SK-N-SH (cell line): ENCODE data around the gene PDE4B. TPM values are rescaled to one million over a fixed set of nuclear protein-coding genes. Genes with fewer than 3 reads are reported as not detected.

Source experiments
- CTCF ChIA-PET: fragments of 300-600, 350-600 bp; formaldehyde crosslinking; extraction: SDS; loops from one replicate; lab custom pipeline; 2021; lab: Yijun Ruan, JAX
- POLR2A ChIA-PET: fragments of 350-600 bp; sonication (Branson Sonifier 250); formaldehyde crosslinking; extraction: SDS; loops from one replicate; lab custom pipeline; 2020; ENCODE audit warnings: antibody characterized with exemption, inconsistent platforms; lab: Yijun Ruan, JAX
- DNase-seq: peaks from one replicate; pipeline ENCODE4 v3.0.0; 2012
- H2AFZ ChIP-seq: fragments of 200-600 bp; sonication (generic); 2 replicates; pipeline ENCODE4 v1.8.1; 2016; ENCODE audit warnings: antibody characterized with exemption, mild to moderate bottlenecking, low read depth
- H3F3A ChIP-seq: fragments of 200-600 bp; sonication (generic); replicated peaks from 2 replicates; pipeline ENCODE3; 2016; ENCODE audit warnings: antibody characterized with exemption, mild to moderate bottlenecking; ENCODE audit not compliant: insufficient read depth
- H3K27ac ChIP-seq, 2 experiments: fragments of 200-500 bp in 1 of 2; fragments of 200-600 bp in 1 of 2; sonication (Bioruptor generic) in 1 of 2; sonication (generic), shearing (Covaris generic) in 1 of 2; 2 replicates each; pipeline versions ENCODE4 v1.5.1 to v1.6.1; 2014 to 2016; ENCODE audit warnings: low read depth in 2 of 2, inconsistent platforms in 1 of 2, low read length in 1 of 2, mild to moderate bottlenecking in 1 of 2, mixed read lengths in 1 of 2
- H3K27me3 ChIP-seq: fragments of 200-600 bp; sonication (generic), shearing (Covaris generic); 2 replicates; pipeline ENCODE4 v1.6.1; 2016; ENCODE audit warnings: mixed run types; ENCODE audit not compliant: insufficient read depth
- H3K36me3 ChIP-seq, 2 experiments: fragments of 200-500 bp in 1 of 2; fragments of 200-600 bp in 1 of 2; sonication (Bioruptor generic) in 1 of 2; sonication (generic) in 1 of 2; replicated peaks in 1 of 2; 2 replicates each; pipeline versions ENCODE3 to v1.5.1; 2014 to 2016; ENCODE audit warnings: low read length in 1 of 2, mild to moderate bottlenecking in 1 of 2; ENCODE audit not compliant: insufficient read depth in 2 of 2, control insufficient read depth in 1 of 2
- H3K4me1 ChIP-seq, 2 experiments: fragments of 200-500 bp in 1 of 2; fragments of 200-600 bp in 1 of 2; sonication (Bioruptor generic) in 1 of 2; sonication (generic), shearing (Covaris generic) in 1 of 2; 2 replicates each; pipeline versions ENCODE4 v1.5.1 to v1.6.1; 2014 to 2016; ENCODE audit warnings: low read depth in 1 of 2, low read length in 1 of 2, mixed run types in 1 of 2; ENCODE audit not compliant: insufficient read depth in 2 of 2, control insufficient read depth in 1 of 2
- H3K4me2 ChIP-seq: fragments of 200-600 bp; sonication (generic), shearing (Covaris generic); 2 replicates; pipeline ENCODE4 v1.6.1; 2017; ENCODE audit warnings: mixed run types
- H3K4me3 ChIP-seq, 2 experiments: fragments of 200-500 bp in 1 of 2; fragments of 200-600 bp in 1 of 2; sonication (Bioruptor generic) in 1 of 2; sonication (generic), shearing (Covaris generic) in 1 of 2; 2 replicates each; pipeline versions ENCODE4 v1.5.1 to v1.8.1; 2014 to 2016; ENCODE audit warnings: low read depth in 2 of 2, inconsistent platforms in 1 of 2, low read length in 1 of 2, mild to moderate bottlenecking in 1 of 2, mixed read lengths in 1 of 2, moderate library complexity in 1 of 2
- H3K79me2 ChIP-seq: fragments of 200-600 bp; sonication (generic); 2 replicates; pipeline ENCODE4 v1.8.1; 2017; ENCODE audit warnings: mild to moderate bottlenecking; ENCODE audit not compliant: insufficient read depth
- H3K9ac ChIP-seq: fragments of 200-600 bp; sonication (generic); 2 replicates; pipeline ENCODE4 v1.6.1; 2017; ENCODE audit warnings: mixed run types
- H3K9me2 ChIP-seq: fragments of 200-600 bp; sonication (generic); 2 replicates; pipeline ENCODE4 v1.6.1; 2017; ENCODE audit warnings: mixed run types
- H3K9me3 ChIP-seq: fragments of 200-600 bp; sonication (generic); 2 replicates; pipeline ENCODE4 v1.6.1; 2017; ENCODE audit warnings: mixed run types, mild to moderate bottlenecking, moderate library complexity
- H4K20me1 ChIP-seq: fragments of 200-600 bp; sonication (generic); 2 replicates; pipeline ENCODE4 v1.6.1; 2017; ENCODE audit warnings: mild to moderate bottlenecking, mixed run types; ENCODE audit not compliant: insufficient read depth
- CHD2 ChIP-seq: fragments of 150-350 bp; IDR thresholded peaks from 2 replicates; pipeline ENCODE4 v1.6.1; 2018; ENCODE audit warnings: low read length; ENCODE audit not compliant: partially characterized antibody
- EP300 ChIP-seq, 2 experiments: IDR thresholded peaks; 2 replicates each; pipeline versions ENCODE4 v1.4.0 to v1.6.1; 2012; ENCODE audit warnings: borderline replicate concordance in 1 of 2, low read depth in 1 of 2, low read length in 1 of 2
- MXI1 ChIP-seq: IDR thresholded peaks from 2 replicates; pipeline ENCODE4 v1.6.1; 2012; ENCODE audit warnings: mild to moderate bottlenecking, low read depth, low read length, improper control_type of control experiment
- SMC3 ChIP-seq: IDR thresholded peaks from 2 replicates; pipeline ENCODE4 v1.6.1; 2012; ENCODE audit warnings: low read depth, low read length, improper control_type of control experiment
- TAF1 ChIP-seq: IDR thresholded peaks from 2 replicates; pipeline ENCODE4 v1.6.1; 2012; ENCODE audit warnings: low read depth, mild to moderate bottlenecking, low read length, moderate library complexity, borderline replicate concordance
- TEAD4 ChIP-seq: IDR thresholded peaks from 2 replicates; pipeline ENCODE4 v1.4.0; 2012; ENCODE audit warnings: mild to moderate bottlenecking, borderline replicate concordance; ENCODE audit not compliant: insufficient read depth
- WGBS: methylation state at CpG from one replicate; pipeline ENCODE4 v1.1.6; 2017; ENCODE audit warnings: low lambda C conversion rate; 5-methylcytosine and 5-hydroxymethylcytosine counted together
- polyA plus RNA-seq, 3 experiments: library from polyadenylated mRNA; depleted of rRNA; stranded (reverse); fragments of >200 nt; gene quantifications; 2 replicates each; pipeline ENCODE4 v1.2.3, GENCODE V29; 2012
- TF ChIP-seq, protein P1 (sequence below): fragments of 150-350 bp; IDR thresholded peaks from 2 replicates; pipeline ENCODE4 v1.6.1; 2017; ENCODE audit warnings: antibody characterized with exemption, low read length, low read depth, borderline replicate concordance
- TF ChIP-seq, protein P2 (sequence below): IDR thresholded peaks from 2 replicates; pipeline ENCODE4; 2012
- TF ChIP-seq, protein P3 (sequence below): IDR thresholded peaks from 2 replicates; pipeline ENCODE4 v1.6.1; 2012; ENCODE audit warnings: mild to moderate bottlenecking, low read depth, low read length, moderate library complexity
- TF ChIP-seq, protein P4 (sequence below): IDR thresholded peaks from 2 replicates; pipeline ENCODE4 v1.4.0; 2012; ENCODE audit warnings: low read depth

The PDE4B gene
- polyA plus RNA-seq, 1 of the 3 experiments (the other 2 are of a cell fraction): 1.9 TPM

- TF ChIP-seq, protein P1, sequence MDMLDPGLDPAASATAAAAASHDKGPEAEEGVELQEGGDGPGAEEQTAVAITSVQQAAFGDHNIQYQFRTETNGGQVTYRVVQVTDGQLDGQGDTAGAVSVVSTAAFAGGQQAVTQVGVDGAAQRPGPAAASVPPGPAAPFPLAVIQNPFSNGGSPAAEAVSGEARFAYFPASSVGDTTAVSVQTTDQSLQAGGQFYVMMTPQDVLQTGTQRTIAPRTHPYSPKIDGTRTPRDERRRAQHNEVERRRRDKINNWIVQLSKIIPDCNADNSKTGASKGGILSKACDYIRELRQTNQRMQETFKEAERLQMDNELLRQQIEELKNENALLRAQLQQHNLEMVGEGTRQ: no peak
- TF ChIP-seq, protein P2, sequence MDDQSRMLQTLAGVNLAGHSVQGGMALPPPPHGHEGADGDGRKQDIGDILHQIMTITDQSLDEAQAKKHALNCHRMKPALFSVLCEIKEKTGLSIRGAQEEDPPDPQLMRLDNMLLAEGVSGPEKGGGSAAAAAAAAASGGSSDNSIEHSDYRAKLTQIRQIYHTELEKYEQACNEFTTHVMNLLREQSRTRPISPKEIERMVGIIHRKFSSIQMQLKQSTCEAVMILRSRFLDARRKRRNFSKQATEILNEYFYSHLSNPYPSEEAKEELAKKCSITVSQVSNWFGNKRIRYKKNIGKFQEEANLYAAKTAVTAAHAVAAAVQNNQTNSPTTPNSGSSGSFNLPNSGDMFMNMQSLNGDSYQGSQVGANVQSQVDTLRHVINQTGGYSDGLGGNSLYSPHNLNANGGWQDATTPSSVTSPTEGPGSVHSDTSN: no peak
- TF ChIP-seq TAF1 (no peak), CHD2 (no peak), TEAD4 (no peak), SMC3 (no peak)
These were observed 503.1 kb downstream of the PDE4B start (continued) for GRCh38 chr1:66295803-66296202.

- no peaks in the 10 kb centered on the region for H3K9me2 ChIP-seq
- peaks cover 0 to 6% of the 10 kb centered on the region in 2 experiments; a peak in 2 of 4 replicates for H3K4me1 ChIP-seq
- no peaks in the 10 kb centered on the region for H3K9me3 ChIP-seq
- no peak overlapping the region for H3K4me3 ChIP-seq
- no peaks in the 10 kb centered on the region for H3K27me3 ChIP-seq
- WGBS: 97% methylated on average over 1 of the region's 1 CpG
- POLR2A ChIA-PET: no interaction called here
- H3K4me2 ChIP-seq: no peak overlapping the region
- H4K20me1 ChIP-seq: no peaks in the 10 kb centered on the region
- no peak overlapping the region; a peak in 1 of 4 replicates for H3K27ac ChIP-seq
- DNase-seq: no peak
- H3K79me2 ChIP-seq: no peaks in the 10 kb centered on the region
- no peak overlapping the region for H2AFZ ChIP-seq
- no peak overlapping the region for H3K9ac ChIP-seq
- peaks cover 0 to 4% of the 10 kb centered on the region in 2 experiments for H3K36me3 ChIP-seq
- TF ChIP-seq, protein P3, sequence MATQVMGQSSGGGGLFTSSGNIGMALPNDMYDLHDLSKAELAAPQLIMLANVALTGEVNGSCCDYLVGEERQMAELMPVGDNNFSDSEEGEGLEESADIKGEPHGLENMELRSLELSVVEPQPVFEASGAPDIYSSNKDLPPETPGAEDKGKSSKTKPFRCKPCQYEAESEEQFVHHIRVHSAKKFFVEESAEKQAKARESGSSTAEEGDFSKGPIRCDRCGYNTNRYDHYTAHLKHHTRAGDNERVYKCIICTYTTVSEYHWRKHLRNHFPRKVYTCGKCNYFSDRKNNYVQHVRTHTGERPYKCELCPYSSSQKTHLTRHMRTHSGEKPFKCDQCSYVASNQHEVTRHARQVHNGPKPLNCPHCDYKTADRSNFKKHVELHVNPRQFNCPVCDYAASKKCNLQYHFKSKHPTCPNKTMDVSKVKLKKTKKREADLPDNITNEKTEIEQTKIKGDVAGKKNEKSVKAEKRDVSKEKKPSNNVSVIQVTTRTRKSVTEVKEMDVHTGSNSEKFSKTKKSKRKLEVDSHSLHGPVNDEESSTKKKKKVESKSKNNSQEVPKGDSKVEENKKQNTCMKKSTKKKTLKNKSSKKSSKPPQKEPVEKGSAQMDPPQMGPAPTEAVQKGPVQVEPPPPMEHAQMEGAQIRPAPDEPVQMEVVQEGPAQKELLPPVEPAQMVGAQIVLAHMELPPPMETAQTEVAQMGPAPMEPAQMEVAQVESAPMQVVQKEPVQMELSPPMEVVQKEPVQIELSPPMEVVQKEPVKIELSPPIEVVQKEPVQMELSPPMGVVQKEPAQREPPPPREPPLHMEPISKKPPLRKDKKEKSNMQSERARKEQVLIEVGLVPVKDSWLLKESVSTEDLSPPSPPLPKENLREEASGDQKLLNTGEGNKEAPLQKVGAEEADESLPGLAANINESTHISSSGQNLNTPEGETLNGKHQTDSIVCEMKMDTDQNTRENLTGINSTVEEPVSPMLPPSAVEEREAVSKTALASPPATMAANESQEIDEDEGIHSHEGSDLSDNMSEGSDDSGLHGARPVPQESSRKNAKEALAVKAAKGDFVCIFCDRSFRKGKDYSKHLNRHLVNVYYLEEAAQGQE: no peak
- TF ChIP-seq MXI1 (no peak), EP300 (IDR thresholded peaks at IDR 0.05; ENCODE audit: borderline replicate concordance in 1 of 2, low read depth in 1 of 2, low read length in 1 of 2) (no peak)
- TF ChIP-seq, protein P4, sequence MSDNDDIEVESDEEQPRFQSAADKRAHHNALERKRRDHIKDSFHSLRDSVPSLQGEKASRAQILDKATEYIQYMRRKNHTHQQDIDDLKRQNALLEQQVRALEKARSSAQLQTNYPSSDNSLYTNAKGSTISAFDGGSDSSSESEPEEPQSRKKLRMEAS: no peak
- TF ChIP-seq, all 33 proteins: peak for 0
- H3F3A ChIP-seq: peaks cover 9% of the 10 kb centered on the region
- CTCF ChIA-PET: no interaction called here
These were observed 503.7 kb downstream of the PDE4B start for GRCh38 chr1:66296370-66296769.
